Fibroblast of skin of left biceps (primary cell): ENCODE results near the gene RBM47.
"Not testable (repeated sequence)": the region's sequence is repeated elsewhere in the genome, so short reads cannot be mapped to it uniquely, and the experiment has no call there.

Source experiments
- DNase-seq, 2 experiments: peaks; one replicate each; pipeline ENCODE4 v3.0.0-alpha.2; 2013; ENCODE audit warnings: low read depth in 2 of 2

RBM47 gene

GRCh38 chr4:40530961-40531635 lies 98.6 kb downstream of the RBM47 start:
- DNase-seq: no peak

- no peak for DNase-seq
These were observed 102.9 kb downstream of the RBM47 start for GRCh38 chr4:40526741-40527140.

- peak; percentile 50 for DNase-seq
These were observed 103.7 kb downstream of the RBM47 start for GRCh38 chr4:40525752-40526598.

GRCh38 chr4:40524366-40525041 lies 105.2 kb downstream of the RBM47 start:
- no peak for DNase-seq

- no peak for DNase-seq
These were observed 106.1 kb downstream of the RBM47 start for GRCh38 chr4:40523581-40523980.

- DNase-seq: no peak
These were observed 107.7 kb downstream of the RBM47 start for GRCh38 chr4:40521957-40522356.

- DNase-seq: no peak
These were observed 109.1 kb downstream of the RBM47 start for GRCh38 chr4:40520533-40520932.

GRCh38 chr4:40517081-40517480 lies 112.6 kb downstream of the RBM47 start:
- DNase-seq: not testable (repeated sequence)

GRCh38 chr4:40516651-40517050 lies 113.0 kb downstream of the RBM47 start:
- no peak for DNase-seq

- DNase-seq: no peak
These were observed 114.0 kb downstream of the RBM47 start for GRCh38 chr4:40515398-40516293.

- DNase-seq: no peak
These were observed 114.6 kb downstream of the RBM47 start for GRCh38 chr4:40515037-40515397.

- DNase-seq: no peak
These were observed 115.1 kb downstream of the RBM47 start for GRCh38 chr4:40514497-40514951.

GRCh38 chr4:40511036-40511614 lies 118.5 kb downstream of the RBM47 start:
- DNase-seq: no peak

GRCh38 chr4:40507977-40508376 lies 121.7 kb downstream of the RBM47 start:
- no peak for DNase-seq

- no peak for DNase-seq
These were observed 123.2 kb downstream of the RBM47 start for GRCh38 chr4:40506492-40506891.

- no peak for DNase-seq
These were observed 123.6 kb downstream of the RBM47 start for GRCh38 chr4:40506066-40506465.

- no peak for DNase-seq
These were observed 126.7 kb downstream of the RBM47 start for GRCh38 chr4:40502934-40503333.

- no peak for DNase-seq
These were observed 127.4 kb downstream of the RBM47 start for GRCh38 chr4:40502220-40502619.

- no peak for DNase-seq
These were observed 128.9 kb downstream of the RBM47 start for GRCh38 chr4:40500781-40501180.

GRCh38 chr4:40493160-40493559 lies 136.5 kb downstream of the RBM47 start:
- DNase-seq: no peak

GRCh38 chr4:40492691-40493090 lies 137.0 kb downstream of the RBM47 start:
- no peak for DNase-seq
